GM12873 (cell line): Measurements from ENCODE around the gene ZNF318.

ENCODE experiments used
- CTCF ChIP-seq: IDR thresholded peaks from 2 replicates; pipeline ENCODE4 v1.5.1; 2012; ENCODE audit warnings: low read depth, mild to moderate bottlenecking, moderate library complexity, low read length, control low read depth; ENCODE audit not compliant: insufficient read depth; ENCODE audit errors: missing control alignments

Gene ZNF318

GRCh38 chr6:43369174-43370002, at the start of gene ZNF318:
Gene ZNF318 (minus strand): TSS chr6:43369647. CDS start chr6:43369365, 282 bp downstream.
- TF ChIP-seq CTCF: no peak

- no peak for TF ChIP-seq CTCF
Observed at GRCh38 chr6:43416935-43417334, 47.5 kb upstream of the ZNF318 start.

- no peak for TF ChIP-seq CTCF
Observed at GRCh38 chr6:43413002-43413401, 43.6 kb upstream of the ZNF318 start.

GRCh38 chr6:43412541-43412940, 43.1 kb upstream of the ZNF318 start:
- no peak for TF ChIP-seq CTCF

- no peak for TF ChIP-seq CTCF
Observed at GRCh38 chr6:43408259-43408658, 38.8 kb upstream of the ZNF318 start.

- TF ChIP-seq CTCF: no peak
Observed at GRCh38 chr6:43407296-43407695, 37.8 kb upstream of the ZNF318 start.

- no peak for TF ChIP-seq CTCF
Observed at GRCh38 chr6:43405354-43405753, 35.9 kb upstream of the ZNF318 start.
